B cell (primary cell): ENCODE results near the gene KCNJ1. TPM values are rescaled to one million over a fixed set of nuclear protein-coding genes. Genes with fewer than 3 reads are reported as not detected.
A peak's percentile ranks its signal among the peaks of the same experiment; 100 is the strongest.

ENCODE experiments used
- ATAC-seq: fragments of 200-7000 bp; cut with Tn5 transposase; one replicate; pipeline ENCODE4 v1.10.0; 2021; ENCODE audit warnings: low read depth, mild to moderate bottlenecking, moderate number of reproducible peaks, moderate library complexity
- CTCF ChIA-PET: fragments of 350-600 bp; sonication (Branson Sonifier 250); formaldehyde crosslinking; loops from one replicate; lab custom pipeline; 2021; ENCODE audit warnings: antibody characterized with exemption, inconsistent platforms; lab: Charles Lee
- POLR2A ChIA-PET: fragments of 350-600 bp; sonication (Branson Sonifier 250); formaldehyde crosslinking; loops from one replicate; lab custom pipeline; 2021; ENCODE audit warnings: antibody characterized with exemption; lab: Charles Lee
- DNase-seq: peaks from one replicate; pipeline ENCODE4 v3.0.0; 2013
- H2AFZ ChIP-seq: 2 replicates; pipeline ENCODE4 v1.6.1; 2012; ENCODE audit warnings: mild to moderate bottlenecking, low read depth, low read length; ENCODE audit not compliant: insufficient read depth, poor library complexity, severe bottlenecking
- H3K27ac ChIP-seq, 2 donors: 1 replicate in 1 of 2; 2 replicates in 1 of 2; pipeline ENCODE4 v1.5.1; 2012 to 2013; ENCODE audit warnings: low read length in 2 of 2, mild to moderate bottlenecking in 2 of 2, moderate library complexity in 1 of 2
- H3K27me3 ChIP-seq, 4 experiments: fragments of 200-600 bp in 1 of 4; sonication (generic) in 1 of 4; replicated peaks in 1 of 4; 1 replicate in 2 of 4; 2 replicates in 2 of 4; pipeline versions ENCODE4 v1.6.1 to v1.7.0; 2013 to 2016; ENCODE audit warnings: low read length in 3 of 4, mild to moderate bottlenecking in 2 of 4, mixed read lengths in 1 of 4, moderate library complexity in 1 of 4; ENCODE audit not compliant: insufficient read depth in 4 of 4, control insufficient read depth in 3 of 4; ENCODE audit errors: control extremely low read depth in 1 of 4
- H3K36me3 ChIP-seq, 2 experiments: replicated peaks in 1 of 2; 1 replicate in 1 of 2; 2 replicates in 1 of 2; pipeline versions ENCODE4 v1.6.1 to v1.7.1; 2013; ENCODE audit warnings: low read length in 1 of 2; ENCODE audit not compliant: insufficient read depth in 2 of 2, control insufficient read depth in 1 of 2; ENCODE audit errors: control extremely low read depth in 1 of 2, extremely low read depth in 1 of 2
- H3K4me1 ChIP-seq, 2 donors: fragments of 200-600 bp in 1 of 2; sonication (generic) in 1 of 2; 1 replicate in 1 of 2; 2 replicates in 1 of 2; pipeline versions ENCODE4 v1.5.1 to v1.6.1; 2013 to 2017; ENCODE audit warnings: low read length in 2 of 2; ENCODE audit not compliant: control insufficient read depth in 2 of 2, insufficient read depth in 2 of 2
- H3K4me2 ChIP-seq: replicated peaks from 2 replicates; pipeline ENCODE3; 2012; ENCODE audit warnings: mild to moderate bottlenecking, low read depth, low read length; ENCODE audit not compliant: poor library complexity, severe bottlenecking
- H3K4me3 ChIP-seq, 5 experiments: fragments of 200-600 bp in 1 of 5; sonication (generic) in 1 of 5; 1 replicate in 3 of 5; 2 replicates in 2 of 5; pipeline versions ENCODE4 v1.5.1 to v1.7.0; 2011 to 2016; ENCODE audit warnings: low read length in 4 of 5, mild to moderate bottlenecking in 4 of 5, low read depth in 2 of 5, control low read depth in 1 of 5, moderate library complexity in 1 of 5; ENCODE audit not compliant: insufficient read depth in 1 of 5; ENCODE audit errors: control extremely low read depth in 1 of 5, extremely low read depth in 1 of 5
- H3K79me2 ChIP-seq: fragments of 200-600 bp; sonication (generic); one replicate; pipeline ENCODE4 v1.6.0; 2016; ENCODE audit warnings: low read length; ENCODE audit not compliant: control insufficient read depth, insufficient read depth
- H3K9ac ChIP-seq: fragments of 200-600 bp; sonication (generic); 2 replicates; pipeline ENCODE4 v1.6.1; 2017; ENCODE audit warnings: mild to moderate bottlenecking, low read length, moderate library complexity
- H3K9me3 ChIP-seq, 3 donors: one replicate each; pipeline versions ENCODE4 v1.6.1 to v1.7.1; 2013; ENCODE audit warnings: low read length in 2 of 3; ENCODE audit not compliant: control insufficient read depth in 2 of 3, insufficient read depth in 1 of 3; ENCODE audit errors: control extremely low read depth in 1 of 3
- H4K20me1 ChIP-seq: 2 replicates; pipeline ENCODE4 v1.6.0; 2012; ENCODE audit warnings: mild to moderate bottlenecking, low read length; ENCODE audit not compliant: insufficient read depth, control insufficient read depth, poor library complexity, severe bottlenecking
- H3K27ac Mint-ChIP-seq: one replicate; pipeline ENCODE4 v1.8.0; 2021; ENCODE audit warnings: mixed read lengths
- H3K27me3 Mint-ChIP-seq: one replicate; pipeline ENCODE4 v1.8.0; 2021; ENCODE audit warnings: mixed read lengths
- H3K4me1 Mint-ChIP-seq: one replicate; pipeline ENCODE4 v1.8.0; 2021; ENCODE audit warnings: mixed read lengths
- H3K4me3 Mint-ChIP-seq: one replicate; pipeline ENCODE4 v1.8.0; 2021; ENCODE audit warnings: mixed read lengths
- H3K9me3 Mint-ChIP-seq: one replicate; pipeline ENCODE4 v1.8.0; 2022; ENCODE audit warnings: mixed read lengths; ENCODE audit not compliant: insufficient read depth
- CTCF ChIP-seq: fragments of 200-600 bp; IDR thresholded peaks from one replicate; pipeline ENCODE4 v1.8.0; 2022; ENCODE audit warnings: antibody characterized with exemption, mild to moderate bottlenecking
- EZH2 ChIP-seq: IDR thresholded peaks from 2 replicates; pipeline ENCODE4 v1.6.1; 2012; ENCODE audit warnings: borderline replicate concordance, low read depth, mild to moderate bottlenecking, moderate library complexity, low read length; ENCODE audit not compliant: insufficient read depth, poor library complexity, severe bottlenecking
- WGBS: methylation state at CpG from one replicate; pipeline ENCODE4 v1.1.5; 2013; ENCODE audit warnings: missing lambda C conversion rate; ENCODE audit not compliant: insufficient coverage; 5-methylcytosine and 5-hydroxymethylcytosine counted together
- intact Hi-C: fragments of 100-400 bp; cut with micrococcal nuclease; formaldehyde crosslinking; loops from one replicate; pipeline ENCODE4 v1.10.0; 2022
- polyA plus RNA-seq: library from polyadenylated mRNA; depleted of rRNA; stranded (reverse); fragments of >200 nt; gene quantifications from 2 replicates; pipeline ENCODE4 v1.2.3, GENCODE V29; 2012
- total RNA-seq, 2 donors: library from RNA; stranded (reverse); fragments of 120-200 nt in 1 of 2; gene quantifications; 1 replicate in 1 of 2; 2 replicates in 1 of 2; pipeline versions ENCODE4 v1.2.3 to v1.2.4, GENCODE V29; 2013 to 2022

Gene KCNJ1
- total and polyA plus RNA-seq, 2 donors (not counting 1 experiment from before 2014, with no cell fraction given): not detected

- Histone ChIP-seq H3K27ac (no peak overlapping the region), H3K4me1 (peaks cover 31 to 40% of the 10 kb centered on the region in 2 donors), H3K4me3 (no peak overlapping the region), H4K20me1 (no peaks in the 10 kb centered on the region), H3K79me2 (no peaks in the 10 kb centered on the region), H3K4me2 (peak overlapping the region; percentile 82), H3K36me3 (no peaks in the 10 kb centered on the region), H3K9ac (peak overlapping the region; percentile 46), H2AFZ (no peak overlapping the region), H3K27me3 (peaks cover 0 to 95% (median 65%) of the 10 kb centered on the region in 4 experiments), H3K9me3 (peaks cover 0 to 10% (median 0%) of the 10 kb centered on the region in 3 donors)
- POLR2A ChIA-PET: no interaction called here
- CTCF ChIA-PET: interaction anchor here (0.9 to 10.9 kb wide), 2 partner anchors 67 to 732 kb away, joined by 3 to 315 read pairs; no protein-coding TSS in a partner anchor
- no peak overlapping the region for H3K27ac Mint-ChIP-seq
- H3K4me1 Mint-ChIP-seq: peaks cover 29% of the 10 kb centered on the region
- DNase-seq: no peak
- WGBS: 98% methylated on average over 7 of the region's 8 CpGs
- TF ChIP-seq CTCF (no peak), EZH2 (no peak)
- intact Hi-C loops: no loop called here
- peaks cover 77% of the 10 kb centered on the region for H3K27me3 Mint-ChIP-seq
- H3K4me3 Mint-ChIP-seq: peak overlapping the region; percentile 50
- no peak for ATAC-seq
- H3K9me3 Mint-ChIP-seq: no peaks in the 10 kb centered on the region
Observed at GRCh38 chr11:128889657-128890213, 22.6 kb upstream of the KCNJ1 start.
